SK-N-SH treated with all-trans-retinoic acid at 6 μM for 48 hours (cell line): ENCODE measurements around the gene NRG4.

Source experiments
- CSDC2 ChIP-seq: fragments of 250-450 bp; sonication (Bioruptor Pico); IDR thresholded peaks from 2 replicates; pipeline ENCODE4 v1.5.0; 2020; ENCODE audit warnings: mild to moderate bottlenecking, moderate library complexity
- SNAI2 ChIP-seq: fragments of 250-450 bp; sonication (Bioruptor Pico); IDR thresholded peaks from 2 replicates; pipeline ENCODE4 v1.5.0; 2020; ENCODE audit warnings: mild to moderate bottlenecking, moderate library complexity
- TCF4 ChIP-seq: fragments of 250-450 bp; sonication (Bioruptor Pico); IDR thresholded peaks from 2 replicates; pipeline ENCODE4 v1.8.0; 2021; ENCODE audit warnings: mild to moderate bottlenecking, moderate library complexity, borderline replicate concordance
- TOX ChIP-seq: fragments of 250-450 bp; sonication (Bioruptor Pico); IDR thresholded peaks from 2 replicates; pipeline ENCODE4 v1.8.0; 2021; ENCODE audit warnings: mild to moderate bottlenecking, moderate library complexity, borderline replicate concordance
- ZC3H10 ChIP-seq: fragments of 250-450 bp; sonication (Bioruptor Pico); IDR thresholded peaks from 2 replicates; pipeline ENCODE4 v1.5.1; 2021; ENCODE audit warnings: mild to moderate bottlenecking, moderate library complexity
- ZFP30 ChIP-seq: fragments of 450-650 bp; formaldehyde crosslinking; IDR thresholded peaks from 2 replicates; pipeline ENCODE4 v1.5.0; 2022; ENCODE audit warnings: mild to moderate bottlenecking, moderate library complexity
- ZNF565 ChIP-seq: fragments of 450-650 bp; formaldehyde crosslinking; conservative IDR thresholded peaks from 2 replicates; pipeline ENCODE4 v1.5.0; 2020; ENCODE audit warnings: low read depth, mild to moderate bottlenecking, moderate library complexity
- TF ChIP-seq, protein P1 (sequence below): fragments of 250-450 bp; sonication (Bioruptor Pico); IDR thresholded peaks from 2 replicates; pipeline ENCODE4 v1.8.0; 2020; ENCODE audit warnings: mild to moderate bottlenecking, moderate library complexity, borderline replicate concordance
- TF ChIP-seq, protein P2 (sequence below): fragments of 250-450 bp; sonication (Bioruptor Pico); IDR thresholded peaks from 2 replicates; pipeline ENCODE4 v1.8.0; 2021; ENCODE audit warnings: low read depth, mild to moderate bottlenecking, moderate library complexity, borderline replicate concordance
- TF ChIP-seq, protein P3 (sequence below): fragments of 250-450 bp; sonication (Bioruptor Pico); IDR thresholded peaks from 2 replicates; pipeline ENCODE4 v1.5.0; 2020; ENCODE audit warnings: mild to moderate bottlenecking, moderate library complexity

DNA sequence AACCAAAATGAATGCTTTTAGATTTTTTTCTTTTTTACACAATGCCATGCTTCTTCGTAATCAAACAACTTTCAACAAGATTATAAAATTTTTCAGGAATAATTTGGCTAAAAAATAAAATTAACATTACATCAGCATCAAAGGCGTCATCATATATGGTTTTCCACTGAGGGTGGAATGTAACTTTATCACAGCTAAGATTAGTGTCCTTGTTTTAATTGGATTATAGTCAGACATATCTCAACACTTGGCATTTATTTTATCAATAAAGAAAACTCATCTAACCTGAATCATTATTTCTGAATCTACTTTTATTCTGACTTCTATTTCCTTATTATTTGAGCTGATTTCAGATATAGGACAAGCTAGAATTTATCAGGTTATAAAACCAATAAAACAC, 1.6 kb downstream of the NRG4 start:
- TF ChIP-seq SNAI2 (CRISPR knock-in tag) (no peak), ZFP30 (CRISPR knock-in tag) (no peak), TOX (CRISPR knock-in tag) (no peak), CSDC2 (no peak), ZNF565 (CRISPR knock-in tag) (no peak), ZC3H10 (no peak), TCF4 (CRISPR knock-in tag) (no peak)
- TF ChIP-seq, protein P1, sequence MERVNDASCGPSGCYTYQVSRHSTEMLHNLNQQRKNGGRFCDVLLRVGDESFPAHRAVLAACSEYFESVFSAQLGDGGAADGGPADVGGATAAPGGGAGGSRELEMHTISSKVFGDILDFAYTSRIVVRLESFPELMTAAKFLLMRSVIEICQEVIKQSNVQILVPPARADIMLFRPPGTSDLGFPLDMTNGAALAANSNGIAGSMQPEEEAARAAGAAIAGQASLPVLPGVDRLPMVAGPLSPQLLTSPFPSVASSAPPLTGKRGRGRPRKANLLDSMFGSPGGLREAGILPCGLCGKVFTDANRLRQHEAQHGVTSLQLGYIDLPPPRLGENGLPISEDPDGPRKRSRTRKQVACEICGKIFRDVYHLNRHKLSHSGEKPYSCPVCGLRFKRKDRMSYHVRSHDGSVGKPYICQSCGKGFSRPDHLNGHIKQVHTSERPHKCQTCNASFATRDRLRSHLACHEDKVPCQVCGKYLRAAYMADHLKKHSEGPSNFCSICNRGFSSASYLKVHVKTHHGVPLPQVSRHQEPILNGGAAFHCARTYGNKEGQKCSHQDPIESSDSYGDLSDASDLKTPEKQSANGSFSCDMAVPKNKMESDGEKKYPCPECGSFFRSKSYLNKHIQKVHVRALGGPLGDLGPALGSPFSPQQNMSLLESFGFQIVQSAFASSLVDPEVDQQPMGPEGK (CRISPR knock-in tag): no peak
- TF ChIP-seq, protein P2, sequence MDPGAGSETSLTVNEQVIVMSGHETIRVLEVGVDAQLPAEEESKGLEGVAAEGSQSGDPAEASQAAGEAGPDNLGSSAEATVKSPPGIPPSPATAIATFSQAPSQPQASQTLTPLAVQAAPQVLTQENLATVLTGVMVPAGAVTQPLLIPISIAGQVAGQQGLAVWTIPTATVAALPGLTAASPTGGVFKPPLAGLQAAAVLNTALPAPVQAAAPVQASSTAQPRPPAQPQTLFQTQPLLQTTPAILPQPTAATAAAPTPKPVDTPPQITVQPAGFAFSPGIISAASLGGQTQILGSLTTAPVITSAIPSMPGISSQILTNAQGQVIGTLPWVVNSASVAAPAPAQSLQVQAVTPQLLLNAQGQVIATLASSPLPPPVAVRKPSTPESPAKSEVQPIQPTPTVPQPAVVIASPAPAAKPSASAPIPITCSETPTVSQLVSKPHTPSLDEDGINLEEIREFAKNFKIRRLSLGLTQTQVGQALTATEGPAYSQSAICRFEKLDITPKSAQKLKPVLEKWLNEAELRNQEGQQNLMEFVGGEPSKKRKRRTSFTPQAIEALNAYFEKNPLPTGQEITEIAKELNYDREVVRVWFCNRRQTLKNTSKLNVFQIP: no peak
- TF ChIP-seq, protein P3, sequence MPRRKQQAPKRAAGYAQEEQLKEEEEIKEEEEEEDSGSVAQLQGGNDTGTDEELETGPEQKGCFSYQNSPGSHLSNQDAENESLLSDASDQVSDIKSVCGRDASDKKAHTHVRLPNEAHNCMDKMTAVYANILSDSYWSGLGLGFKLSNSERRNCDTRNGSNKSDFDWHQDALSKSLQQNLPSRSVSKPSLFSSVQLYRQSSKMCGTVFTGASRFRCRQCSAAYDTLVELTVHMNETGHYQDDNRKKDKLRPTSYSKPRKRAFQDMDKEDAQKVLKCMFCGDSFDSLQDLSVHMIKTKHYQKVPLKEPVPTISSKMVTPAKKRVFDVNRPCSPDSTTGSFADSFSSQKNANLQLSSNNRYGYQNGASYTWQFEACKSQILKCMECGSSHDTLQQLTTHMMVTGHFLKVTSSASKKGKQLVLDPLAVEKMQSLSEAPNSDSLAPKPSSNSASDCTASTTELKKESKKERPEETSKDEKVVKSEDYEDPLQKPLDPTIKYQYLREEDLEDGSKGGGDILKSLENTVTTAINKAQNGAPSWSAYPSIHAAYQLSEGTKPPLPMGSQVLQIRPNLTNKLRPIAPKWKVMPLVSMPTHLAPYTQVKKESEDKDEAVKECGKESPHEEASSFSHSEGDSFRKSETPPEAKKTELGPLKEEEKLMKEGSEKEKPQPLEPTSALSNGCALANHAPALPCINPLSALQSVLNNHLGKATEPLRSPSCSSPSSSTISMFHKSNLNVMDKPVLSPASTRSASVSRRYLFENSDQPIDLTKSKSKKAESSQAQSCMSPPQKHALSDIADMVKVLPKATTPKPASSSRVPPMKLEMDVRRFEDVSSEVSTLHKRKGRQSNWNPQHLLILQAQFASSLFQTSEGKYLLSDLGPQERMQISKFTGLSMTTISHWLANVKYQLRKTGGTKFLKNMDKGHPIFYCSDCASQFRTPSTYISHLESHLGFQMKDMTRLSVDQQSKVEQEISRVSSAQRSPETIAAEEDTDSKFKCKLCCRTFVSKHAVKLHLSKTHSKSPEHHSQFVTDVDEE (CRISPR knock-in tag): no peak
